Gastrocnemius medialis (tissue), 4 donors: ENCODE data around the gene ANKRD18B.
"Not testable (repeated sequence)": the region's sequence is repeated elsewhere in the genome, so short reads cannot be mapped to it uniquely, and the experiment has no call there.

Experiments
- POLR2A ChIP-seq, 2 donors: fragments of 450-650 bp; IDR thresholded peaks; one replicate each; pipeline ENCODE4 v1.6.1; 2017; ENCODE audit warnings: antibody characterized with exemption in 2 of 2, mild to moderate bottlenecking in 2 of 2, moderate library complexity in 2 of 2
- TF ChIP-seq, protein P1 (sequence below), 5 experiments: fragments of 450-650 bp in 3 of 5; fragments of 200-600 bp in 2 of 5; sonication (generic) in 2 of 5; IDR thresholded peaks in 4 of 5; conservative IDR thresholded peaks in 1 of 5; 1 replicate in 4 of 5; 2 replicates in 1 of 5; pipeline ENCODE4 v1.5.1; 2016 to 2019; ENCODE audit warnings: antibody characterized with exemption in 5 of 5, mild to moderate bottlenecking in 3 of 5, moderate library complexity in 3 of 5

DNA sequence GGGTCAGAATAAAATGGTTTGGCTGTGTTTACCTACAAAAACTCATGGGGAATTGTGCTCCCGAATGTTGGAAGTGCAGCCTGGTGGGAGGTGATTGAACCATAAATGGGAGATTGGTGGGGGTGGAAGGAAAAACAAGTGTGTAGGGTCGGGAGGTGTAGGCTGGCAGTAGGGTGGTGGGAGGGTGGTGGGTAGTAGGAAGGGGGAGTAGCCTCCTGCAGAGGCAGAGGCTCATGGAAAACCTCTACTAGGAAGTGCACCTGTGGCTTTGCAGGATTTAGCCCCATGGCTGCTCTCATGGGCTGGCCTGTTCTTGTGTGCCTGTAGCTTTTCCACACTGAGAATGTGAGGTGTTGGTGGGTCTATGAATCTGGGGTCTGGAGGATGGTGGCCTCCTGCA lies 63.7 kb downstream of the ANKRD18B start:
- TF ChIP-seq, protein P1, sequence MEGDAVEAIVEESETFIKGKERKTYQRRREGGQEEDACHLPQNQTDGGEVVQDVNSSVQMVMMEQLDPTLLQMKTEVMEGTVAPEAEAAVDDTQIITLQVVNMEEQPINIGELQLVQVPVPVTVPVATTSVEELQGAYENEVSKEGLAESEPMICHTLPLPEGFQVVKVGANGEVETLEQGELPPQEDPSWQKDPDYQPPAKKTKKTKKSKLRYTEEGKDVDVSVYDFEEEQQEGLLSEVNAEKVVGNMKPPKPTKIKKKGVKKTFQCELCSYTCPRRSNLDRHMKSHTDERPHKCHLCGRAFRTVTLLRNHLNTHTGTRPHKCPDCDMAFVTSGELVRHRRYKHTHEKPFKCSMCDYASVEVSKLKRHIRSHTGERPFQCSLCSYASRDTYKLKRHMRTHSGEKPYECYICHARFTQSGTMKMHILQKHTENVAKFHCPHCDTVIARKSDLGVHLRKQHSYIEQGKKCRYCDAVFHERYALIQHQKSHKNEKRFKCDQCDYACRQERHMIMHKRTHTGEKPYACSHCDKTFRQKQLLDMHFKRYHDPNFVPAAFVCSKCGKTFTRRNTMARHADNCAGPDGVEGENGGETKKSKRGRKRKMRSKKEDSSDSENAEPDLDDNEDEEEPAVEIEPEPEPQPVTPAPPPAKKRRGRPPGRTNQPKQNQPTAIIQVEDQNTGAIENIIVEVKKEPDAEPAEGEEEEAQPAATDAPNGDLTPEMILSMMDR (IDR thresholded peaks at IDR 0.05 in 4 of 5, conservative IDR thresholded peaks at IDR 0.05 in 1 of 5): not testable (repeated sequence)
- not testable (repeated sequence) for TF ChIP-seq POLR2A (IDR thresholded peaks at IDR 0.05)
